Transverse colon (tissue), 3 donors: Measurements from ENCODE around the gene STARD9.

ENCODE experiments used
- CTCF ChIP-seq, 5 experiments: fragments of 200-600 bp in 3 of 5; fragments of 450-650 bp in 2 of 5; sonication (generic) in 3 of 5; IDR thresholded peaks; 1 replicate in 2 of 5; 2 replicates in 3 of 5; pipeline ENCODE4 v1.5.1; 2016 to 2017; ENCODE audit warnings: antibody characterized with exemption in 5 of 5, inconsistent platforms in 3 of 5, mild to moderate bottlenecking in 2 of 5, moderate library complexity in 1 of 5
- EP300 ChIP-seq: sonication (generic); formaldehyde crosslinking; IDR thresholded peaks from one replicate; pipeline ENCODE4 v1.6.1; 2017; ENCODE audit warnings: antibody characterized with exemption, low read depth

DNA sequence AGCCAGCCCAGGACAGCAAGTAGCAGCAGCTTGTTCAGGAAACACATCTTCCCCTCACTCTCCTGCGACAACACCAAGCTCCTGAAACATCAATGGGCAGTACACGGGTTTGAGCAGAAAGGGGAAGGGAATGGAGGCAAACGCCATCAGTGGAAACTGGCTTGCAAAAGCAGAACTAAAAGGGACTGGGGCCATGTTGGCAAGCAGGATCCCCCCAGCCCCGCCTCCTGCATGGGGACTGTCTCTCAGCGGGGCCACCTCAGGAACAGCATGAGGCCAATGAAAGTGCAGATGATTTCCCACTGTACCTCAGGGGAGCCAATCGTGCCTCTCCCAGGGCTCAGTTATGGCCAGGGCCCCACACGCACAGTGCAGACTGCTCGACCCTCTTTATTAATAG is 154.7 kb downstream of the STARD9 start:
- no peak for TF ChIP-seq CTCF (IDR thresholded peaks at IDR 0.05)
- TF ChIP-seq EP300 = no peak
